Measurements from ENCODE around the gene AHRR. TPM values are rescaled to one million over a fixed set of nuclear protein-coding genes. Genes with fewer than 3 reads are reported as not detected.

Gene AHRR
- total and polyA plus RNA-seq, 7 donors: under 0.01 to 1.8 (median 1.0) TPM; not detected in 1

GRCh38 chr5:429453-430188 is 108.1 kb downstream of the AHRR start:
- Histone ChIP-seq H3K4me1 (peaks cover 0 to 7% (median 0%) of the 10 kb centered on the region in 4 donors), H3K27ac (peak overlapping the region in 1 of 4 donors; percentile 18), H3K27me3 (no peaks in the 10 kb centered on the region), H3K4me3 (no peak overlapping the region), H3K36me3 (no peaks in the 10 kb centered on the region), H3K9me3 (no peaks in the 10 kb centered on the region)
- intact Hi-C loops (cut with DNase I): no loop called here
- WGBS, 2 donors: 46 to 78% methylated on average over 35 of the region's 35 CpGs
- TF ChIP-seq EP300 (IDR thresholded peaks at IDR 0.05): no peak
- no peak for TF ChIP-seq POLR2A (IDR thresholded peaks at IDR 0.05)
- TF ChIP-seq POLR2AphosphoS5 (IDR thresholded peaks at IDR 0.05): no peak
- no peak for TF ChIP-seq CTCF (IDR thresholded peaks at IDR 0.05)
- DNase-seq: peak; percentile 63

GRCh38 chr5:430214-430925 is 108.9 kb downstream of the AHRR start:
- H3K36me3 ChIP-seq: no peaks in the 10 kb centered on the region
- intact Hi-C loops (cut with DNase I): no loop called here
- 72 to 89% methylated on average over 25 of the region's 25 CpGs for WGBS, 2 donors
- no peaks in the 10 kb centered on the region for H3K9me3 ChIP-seq
- H3K4me3 ChIP-seq: no peak overlapping the region
- no peak for TF ChIP-seq POLR2AphosphoS5 (IDR thresholded peaks at IDR 0.05)
- no peak for TF ChIP-seq EP300 (IDR thresholded peaks at IDR 0.05)
- TF ChIP-seq POLR2A (IDR thresholded peaks at IDR 0.05): no peak
- no peak for TF ChIP-seq CTCF (IDR thresholded peaks at IDR 0.05)
- peaks cover 0 to 7% (median 0%) of the 10 kb centered on the region in 4 donors for H3K4me1 ChIP-seq
- no peak overlapping the region for H3K27ac ChIP-seq
- peak; percentile 46 for DNase-seq
- no peaks in the 10 kb centered on the region for H3K27me3 ChIP-seq

- Histone ChIP-seq H3K36me3 (no peaks in the 10 kb centered on the region), H3K4me3 (no peak overlapping the region), H3K9me3 (no peaks in the 10 kb centered on the region), H3K27me3 (peaks cover 0 to 6% (median 0%) of the 10 kb centered on the region in 3 donors), H3K4me1 (peaks cover 0 to 7% (median 0%) of the 10 kb centered on the region in 4 donors), H3K27ac (no peak overlapping the region)
- no peak for TF ChIP-seq EP300 (IDR thresholded peaks at IDR 0.05)
- TF ChIP-seq CTCF (IDR thresholded peaks at IDR 0.05): peak in 2 of 4 experiments; percentile 38 to 40
- TF ChIP-seq POLR2AphosphoS5 (IDR thresholded peaks at IDR 0.05): no peak
- TF ChIP-seq POLR2A (IDR thresholded peaks at IDR 0.05): no peak
- DNase-seq: peak; percentile 54
- intact Hi-C loops (cut with DNase I): no loop called here
- WGBS, 2 donors: 30 to 51% methylated on average over 18 of the region's 18 CpGs
Observed at GRCh38 chr5:431001-431710, 109.6 kb downstream of the AHRR start.

GRCh38 chr5:431711-432050 is 110.2 kb downstream of the AHRR start:
- Histone ChIP-seq H3K27ac (no peak overlapping the region), H3K27me3 (peaks cover 0 to 10% (median 0%) of the 10 kb centered on the region in 3 donors), H3K36me3 (no peaks in the 10 kb centered on the region), H3K9me3 (no peaks in the 10 kb centered on the region), H3K4me1 (peaks cover 0 to 7% (median 0%) of the 10 kb centered on the region in 4 donors), H3K4me3 (no peak overlapping the region)
- DNase-seq: no peak
- TF ChIP-seq CTCF (IDR thresholded peaks at IDR 0.05) (no peak), POLR2A (IDR thresholded peaks at IDR 0.05) (no peak), EP300 (IDR thresholded peaks at IDR 0.05) (no peak), POLR2AphosphoS5 (IDR thresholded peaks at IDR 0.05) (no peak)
- intact Hi-C loops (cut with DNase I): no loop called here
- WGBS, 2 donors: 94 to 96% methylated on average over 4 of the region's 4 CpGs

Data from sigmoid colon (tissue), 7 donors.